ENCODE results near the gene MNAT1. TPM values are rescaled to one million over a fixed set of nuclear protein-coding genes. Genes with fewer than 3 reads are reported as not detected.

Gene MNAT1
- total RNA-seq, 4 donors from 2014 or later, result 32.4 to 48.9 (median 44.6) TPM

DNA sequence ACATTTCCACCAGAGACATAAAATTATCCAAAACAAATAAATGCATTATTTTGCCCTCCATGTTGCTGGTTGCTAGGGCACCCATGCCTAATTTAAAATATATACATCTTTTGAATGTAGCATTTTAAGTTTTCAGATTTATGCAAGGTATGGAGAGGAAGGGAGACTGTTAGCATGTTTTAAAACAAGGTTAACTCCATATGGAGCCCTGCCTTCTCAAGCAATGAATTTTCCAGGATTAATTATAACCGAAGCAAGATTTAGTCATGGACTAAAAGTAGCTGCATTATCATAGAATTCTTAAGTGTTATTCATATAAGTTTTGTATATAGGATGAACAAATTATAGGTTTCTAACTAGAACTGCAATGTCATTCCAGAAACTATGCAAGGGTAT, 209.1 kb downstream of the MNAT1 start:
- no peaks in the 10 kb centered on the region for H3K36me3 ChIP-seq
- H3K27me3 ChIP-seq, result no peaks in the 10 kb centered on the region
- no peak for DNase-seq (ENCODE audit: low spot score in 2 of 2)
- no peak overlapping the region for H3K4me3 ChIP-seq
- peaks cover 0 to 14% (median 0%) of the 10 kb centered on the region in 4 donors for H3K4me1 ChIP-seq
- H3K9me3 ChIP-seq, result no peaks in the 10 kb centered on the region
- no peak overlapping the region for H3K27ac ChIP-seq
- 97 to 100% methylated on average over 1 of the region's 1 CpG for WGBS, 2 donors
- TF ChIP-seq POLR2A (IDR thresholded peaks at IDR 0.05) (no peak), EP300 (IDR thresholded peaks at IDR 0.05) (no peak)
- TF ChIP-seq, protein P1, sequence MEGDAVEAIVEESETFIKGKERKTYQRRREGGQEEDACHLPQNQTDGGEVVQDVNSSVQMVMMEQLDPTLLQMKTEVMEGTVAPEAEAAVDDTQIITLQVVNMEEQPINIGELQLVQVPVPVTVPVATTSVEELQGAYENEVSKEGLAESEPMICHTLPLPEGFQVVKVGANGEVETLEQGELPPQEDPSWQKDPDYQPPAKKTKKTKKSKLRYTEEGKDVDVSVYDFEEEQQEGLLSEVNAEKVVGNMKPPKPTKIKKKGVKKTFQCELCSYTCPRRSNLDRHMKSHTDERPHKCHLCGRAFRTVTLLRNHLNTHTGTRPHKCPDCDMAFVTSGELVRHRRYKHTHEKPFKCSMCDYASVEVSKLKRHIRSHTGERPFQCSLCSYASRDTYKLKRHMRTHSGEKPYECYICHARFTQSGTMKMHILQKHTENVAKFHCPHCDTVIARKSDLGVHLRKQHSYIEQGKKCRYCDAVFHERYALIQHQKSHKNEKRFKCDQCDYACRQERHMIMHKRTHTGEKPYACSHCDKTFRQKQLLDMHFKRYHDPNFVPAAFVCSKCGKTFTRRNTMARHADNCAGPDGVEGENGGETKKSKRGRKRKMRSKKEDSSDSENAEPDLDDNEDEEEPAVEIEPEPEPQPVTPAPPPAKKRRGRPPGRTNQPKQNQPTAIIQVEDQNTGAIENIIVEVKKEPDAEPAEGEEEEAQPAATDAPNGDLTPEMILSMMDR (IDR thresholded peaks at IDR 0.05), result no peak

DNA sequence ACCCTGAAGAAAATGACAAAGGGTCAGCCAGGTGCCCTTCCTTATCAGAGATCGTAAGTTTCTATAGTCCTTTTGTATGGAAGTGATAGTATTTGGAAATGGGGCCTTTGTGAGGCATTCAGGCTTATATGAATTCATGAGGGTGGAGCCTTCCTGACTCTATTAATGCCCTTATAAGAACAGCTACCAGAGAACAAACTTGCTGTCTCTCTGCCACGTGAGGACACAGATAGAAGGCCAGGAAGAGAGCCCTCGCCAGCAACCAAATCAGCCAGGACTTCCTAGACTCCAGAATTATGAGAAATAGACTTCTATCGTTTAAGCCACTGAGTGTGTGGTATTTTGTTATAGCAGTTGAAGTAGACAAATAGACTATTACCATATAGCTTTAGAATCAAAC, 209.6 kb downstream of the MNAT1 start:
- WGBS, 2 donors, result 44 to 50% methylated on average over 4 of the region's 4 CpGs
- H3K4me3 ChIP-seq, result no peak overlapping the region
- no peak overlapping the region for H3K27ac ChIP-seq
- TF ChIP-seq, protein P1 (IDR thresholded peaks at IDR 0.05), result no peak
- TF ChIP-seq POLR2A (IDR thresholded peaks at IDR 0.05), result no peak
- no peak for TF ChIP-seq EP300 (IDR thresholded peaks at IDR 0.05)
- peaks cover 0 to 14% (median 0%) of the 10 kb centered on the region in 4 donors for H3K4me1 ChIP-seq
- no peak for DNase-seq (ENCODE audit: low spot score in 2 of 2)
- no peaks in the 10 kb centered on the region for H3K27me3 ChIP-seq
- no peaks in the 10 kb centered on the region for H3K36me3 ChIP-seq
- H3K9me3 ChIP-seq, result no peaks in the 10 kb centered on the region

DNA sequence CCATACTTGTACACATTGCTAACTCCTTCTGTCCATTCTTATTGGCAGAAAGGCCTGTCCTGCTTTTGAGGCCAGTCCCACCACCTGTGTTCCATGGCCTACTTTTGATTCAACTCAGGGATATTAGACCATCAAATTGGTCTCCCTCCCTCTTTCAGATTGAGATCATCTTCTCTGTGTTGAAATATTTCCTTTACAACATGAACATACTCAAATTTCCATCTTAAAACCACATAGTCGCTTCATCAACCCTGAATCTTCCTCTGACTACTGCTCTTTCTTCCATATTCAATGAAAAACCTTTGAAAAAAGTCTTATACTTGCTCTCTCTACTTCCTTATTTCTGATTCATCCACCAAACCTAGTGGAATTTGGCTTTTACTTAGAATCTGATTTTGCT, 211.4 kb downstream of the MNAT1 start:
- peaks cover 0 to 14% (median 0%) of the 10 kb centered on the region in 4 donors for H3K4me1 ChIP-seq
- TF ChIP-seq EP300 (IDR thresholded peaks at IDR 0.05) (no peak), POLR2A (IDR thresholded peaks at IDR 0.05) (no peak)
- TF ChIP-seq, protein P1 (IDR thresholded peaks at IDR 0.05), result no peak
- H3K9me3 ChIP-seq, result no peaks in the 10 kb centered on the region
- no peak overlapping the region for H3K27ac ChIP-seq
- H3K27me3 ChIP-seq, result no peaks in the 10 kb centered on the region
- WGBS, 2 donors, result 89 to 98% methylated on average over 1 of the region's 1 CpG
- no peak for DNase-seq (ENCODE audit: low spot score in 2 of 2)
- H3K4me3 ChIP-seq, result no peak overlapping the region
- no peaks in the 10 kb centered on the region for H3K36me3 ChIP-seq

DNA sequence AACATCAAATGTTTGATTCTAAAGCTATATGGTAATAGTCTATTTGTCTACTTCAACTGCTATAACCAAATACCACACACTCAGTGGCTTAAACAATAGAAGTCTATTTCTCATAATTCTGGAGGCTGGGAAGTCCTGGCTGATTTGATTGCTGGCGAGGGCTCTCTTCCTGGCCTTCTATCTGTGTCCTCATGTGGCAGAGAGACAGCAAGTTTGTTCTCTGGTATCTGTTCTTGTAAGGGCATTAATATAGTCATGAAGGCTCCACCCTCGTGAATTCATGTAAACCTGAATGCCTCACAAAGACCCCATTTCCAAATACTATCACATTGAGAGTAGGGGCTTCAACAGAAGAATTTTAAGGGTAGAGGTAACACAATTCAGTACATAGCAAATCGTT, 212.2 kb downstream of the MNAT1 start:
- Histone ChIP-seq H3K4me1 (peaks cover 0 to 19% (median 0%) of the 10 kb centered on the region in 4 donors), H3K9me3 (no peaks in the 10 kb centered on the region), H3K27ac (no peak overlapping the region), H3K4me3 (no peak overlapping the region), H3K36me3 (no peaks in the 10 kb centered on the region), H3K27me3 (no peaks in the 10 kb centered on the region)
- no peak for DNase-seq (ENCODE audit: low spot score in 2 of 2)
- no peak for TF ChIP-seq POLR2A (IDR thresholded peaks at IDR 0.05)
- TF ChIP-seq, protein P1 (IDR thresholded peaks at IDR 0.05), result no peak
- WGBS, 2 donors, result 85% methylated on average over 3 of the region's 3 CpGs

DNA sequence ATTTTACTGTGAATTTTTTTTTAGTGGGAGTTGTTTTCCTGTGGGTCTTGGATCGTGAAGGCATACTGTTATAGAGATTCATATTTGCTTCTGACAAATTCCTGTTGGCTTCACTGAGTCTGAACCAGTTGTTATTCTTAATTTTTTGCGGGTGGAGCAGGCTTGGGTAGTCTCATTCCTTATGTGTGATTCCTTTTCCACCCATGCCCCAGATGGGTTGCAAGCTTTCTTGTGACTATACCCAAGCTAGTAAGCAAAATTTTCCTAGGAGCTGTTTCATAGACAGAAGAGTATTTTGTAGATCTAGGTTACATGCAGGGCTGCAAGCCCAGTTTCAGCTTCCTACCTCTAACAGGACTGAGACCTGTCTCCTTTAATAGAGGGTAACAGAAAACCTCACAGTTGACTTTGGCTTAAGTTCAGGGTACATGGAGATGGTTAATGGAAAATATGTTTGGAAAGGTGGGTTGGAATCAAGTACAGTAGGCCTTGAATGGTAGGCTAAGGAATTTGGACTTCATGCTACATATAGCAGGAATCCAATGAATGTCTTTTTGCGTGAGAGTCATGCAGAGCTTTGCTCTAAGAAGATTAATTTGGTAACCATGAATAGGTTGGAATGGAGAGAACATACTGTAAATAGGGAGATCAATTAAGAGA, 217.3 kb downstream of the MNAT1 start:
- Histone ChIP-seq H3K4me1 (peaks cover 0 to 6% (median 0%) of the 10 kb centered on the region in 4 donors), H3K9me3 (peaks cover 0 to 39% (median 8%) of the 10 kb centered on the region in 4 donors), H3K4me3 (no peak overlapping the region), H3K27ac (no peak overlapping the region), H3K36me3 (peaks cover 0 to 5% (median 0%) of the 10 kb centered on the region in 3 donors), H3K27me3 (no peaks in the 10 kb centered on the region)
- no peak for DNase-seq (ENCODE audit: low spot score in 2 of 2)
- WGBS, 2 donors, result 51 to 54% methylated on average over 3 of the region's 3 CpGs
- no peak for TF ChIP-seq EP300 (IDR thresholded peaks at IDR 0.05)
- TF ChIP-seq, protein P1 (IDR thresholded peaks at IDR 0.05), result no peak

Data from tibial nerve (tissue), 4 donors.